PC-3 (cell line): Measurements from ENCODE around the gene SLC1A2.

Experiments
- CTCF ChIP-seq: fragments of 300-600 bp; sonication (generic); conservative IDR thresholded peaks from 2 replicates; pipeline ENCODE4 v1.5.1; 2017; ENCODE audit warnings: antibody characterized with exemption, low read depth, mild to moderate bottlenecking, low read length
- EZH2phosphoT487 ChIP-seq: fragments of 300-600 bp; sonication (generic); IDR thresholded peaks from 2 replicates; pipeline ENCODE4 v1.6.1; 2018; ENCODE audit warnings: mild to moderate bottlenecking, antibody characterized with exemption, low read length, borderline replicate concordance

GRCh38 chr11:35272391-35272902 is 146.9 kb downstream of the SLC1A2 start:
- TF ChIP-seq CTCF = no peak
- no peak for TF ChIP-seq EZH2phosphoT487
